HepG2 (cell line): Measurements from ENCODE around the gene ITK. TPM values are rescaled to one million over a fixed set of nuclear protein-coding genes. Genes with fewer than 3 reads are reported as not detected.

ENCODE experiments used
- ATAC-seq: fragments of 200-7000 bp; cut with Tn5 transposase; 3 replicates; pipeline ENCODE4 v1.9.1; 2020; ENCODE audit warnings: mild to moderate bottlenecking, moderate library complexity
- BruUV-seq: library from RNA; stranded (reverse); fragments of 400-500 nt; replicated peaks from 2 replicates; lab custom pipeline; 2021; lab: Mats Ljungman, UMichigan
- CTCF ChIA-PET: fragments of 300-600 bp; formaldehyde crosslinking; extraction: SDS; loops from one replicate; lab custom pipeline; 2021; ENCODE audit warnings: low total read pairs, inconsistent platforms, low intra/inter-chr PET ratio; lab: Yijun Ruan, JAX
- POLR2A ChIA-PET: fragments of 350-600 bp; sonication (Branson Sonifier 250); formaldehyde crosslinking; loops from one replicate; lab custom pipeline; 2020; ENCODE audit warnings: antibody characterized with exemption, inconsistent platforms; lab: Yijun Ruan, JAX
- DNase-seq: peaks from one replicate; pipeline ENCODE4 v3.0.0-alpha.2; 2015; ENCODE audit warnings: low spot score
- FAIRE-seq: peaks from 3 replicates; lab custom pipeline; 2011; peaks lifted over from hg19 to GRCh38; lab: Jason Lieb, UNC
- H2AFZ ChIP-seq: one replicate; pipeline ENCODE4 v1.6.1; 2011; ENCODE audit warnings: low read length, inconsistent platforms
- H3K27ac ChIP-seq: fragments of 300-600 bp; 3 replicates; pipeline ENCODE4 v1.8.0; 2011; ENCODE audit warnings: mixed run types, mild to moderate bottlenecking, mixed read lengths, low read length, inconsistent platforms; ENCODE audit not compliant: insufficient read depth; ENCODE audit errors: extremely low read length
- H3K27me3 ChIP-seq, 2 experiments: fragments of 200-600 bp in 1 of 2; 2 replicates in 1 of 2; 3 replicates in 1 of 2; pipeline versions ENCODE4 v1.6.0 to v1.8.0; 2011; ENCODE audit warnings: low read length in 2 of 2, mild to moderate bottlenecking in 2 of 2, moderate library complexity in 2 of 2, inconsistent platforms in 1 of 2; ENCODE audit not compliant: insufficient read depth in 2 of 2, control insufficient read depth in 1 of 2
- H3K36me3 ChIP-seq, 2 experiments: fragments of 200-600 bp in 1 of 2; replicated peaks in 1 of 2; 2 replicates in 1 of 2; 3 replicates in 1 of 2; pipeline versions ENCODE4 v1.5.1 to v1.8.0; 2011; ENCODE audit warnings: low read length in 2 of 2, inconsistent platforms in 1 of 2; ENCODE audit not compliant: insufficient read depth in 2 of 2, control insufficient read depth in 1 of 2
- H3K4me1 ChIP-seq: 2 replicates; pipeline ENCODE4 v1.5.1; 2012; ENCODE audit warnings: low read length, inconsistent platforms; ENCODE audit not compliant: insufficient read depth
- H3K4me2 ChIP-seq: 2 replicates; pipeline ENCODE4 v1.6.0; 2011; ENCODE audit warnings: low read depth, low read length, inconsistent platforms
- H3K4me3 ChIP-seq, 3 experiments: fragments of 200-600 bp in 1 of 3; sonication (generic), shearing (Covaris generic) in 1 of 3; replicated peaks in 1 of 3; 2 replicates each; pipeline ENCODE4 v1.5.1; 2011 to 2016; ENCODE audit warnings: low read length in 3 of 3, inconsistent platforms in 2 of 3, low read depth in 2 of 3, mild to moderate bottlenecking in 2 of 3, control low read depth in 1 of 3, mixed read lengths in 1 of 3; ENCODE audit not compliant: insufficient read depth in 1 of 3
- H3K79me2 ChIP-seq: one replicate; pipeline ENCODE4 v1.6.1; 2011; ENCODE audit warnings: low read length, inconsistent platforms; ENCODE audit not compliant: insufficient read depth
- H3K9ac ChIP-seq: 2 replicates; pipeline ENCODE4 v1.6.0; 2011; ENCODE audit warnings: mild to moderate bottlenecking, low read depth, low read length, inconsistent platforms; ENCODE audit not compliant: insufficient read depth
- H3K9me3 ChIP-seq: 2 replicates; pipeline ENCODE4 v1.5.1; 2012; ENCODE audit warnings: mild to moderate bottlenecking, low read length
- H4K20me1 ChIP-seq: 2 replicates; pipeline ENCODE4 v1.6.0; 2011; ENCODE audit warnings: inconsistent platforms, mild to moderate bottlenecking, low read length, moderate library complexity; ENCODE audit not compliant: insufficient read depth
- ARNT ChIP-seq: fragments of 450-650 bp; IDR thresholded peaks from 2 replicates; pipeline ENCODE4 v1.6.1; 2017
- ATF4 ChIP-seq, 2 experiments: fragments of 450-650 bp in 1 of 2; sonication (generic) in 1 of 2; formaldehyde crosslinking; IDR thresholded peaks; 2 replicates each; pipeline versions ENCODE4 v1.5.0 to v1.8.0; 2020 to 2022; ENCODE audit warnings: mild to moderate bottlenecking in 1 of 2, missing genetic modification reagents in 1 of 2
- CBX5 ChIP-seq: sonication (generic); formaldehyde crosslinking; IDR thresholded peaks from 2 replicates; pipeline ENCODE4 v1.4.0; 2020; ENCODE audit warnings: missing genetic modification reagents, borderline replicate concordance
- HNRNPL ChIP-seq: fragments of 200-400 bp; formaldehyde crosslinking; IDR thresholded peaks from 2 replicates; pipeline ENCODE4 v1.6.1; 2017; ENCODE audit warnings: mild to moderate bottlenecking, low read depth, low read length
- KDM4B ChIP-seq: sonication (generic); formaldehyde crosslinking; IDR thresholded peaks from 2 replicates; pipeline ENCODE4 v1.4.0; 2020; ENCODE audit warnings: missing genetic modification reagents
- TBX2 ChIP-seq: sonication (generic); formaldehyde crosslinking; IDR thresholded peaks from 2 replicates; pipeline ENCODE4 v1.5.0; 2020; ENCODE audit warnings: missing genetic modification reagents, mild to moderate bottlenecking, borderline replicate concordance
- ZNF580 ChIP-seq: IDR thresholded peaks from 2 replicates; pipeline ENCODE4 v1.6.1; 2016; ENCODE audit warnings: low read depth, borderline replicate concordance
- ZNF709 ChIP-seq: sonication (generic); formaldehyde crosslinking; IDR thresholded peaks from 2 replicates; pipeline ENCODE4 v1.5.0; 2020; ENCODE audit warnings: mild to moderate bottlenecking, missing genetic modification reagents
- ZNF713 ChIP-seq: sonication (generic); formaldehyde crosslinking; IDR thresholded peaks from 2 replicates; pipeline ENCODE4 v1.4.0; 2020; ENCODE audit warnings: mild to moderate bottlenecking, missing genetic modification reagents
- WGBS: methylation state at CpG from one replicate; pipeline ENCODE4 v1.1.6; 2017; ENCODE audit warnings: low lambda C conversion rate; 5-methylcytosine and 5-hydroxymethylcytosine counted together
- in situ Hi-C: cut with HindIII; loops from 2 replicates; pipeline ENCODE4 v1.10.0; 2017; ENCODE audit warnings: low pct_unique_long_range_greater_than_20kb; ENCODE audit not compliant: extremely low pct_ligation_motif_present
- intact Hi-C: fragments of 100-400 bp; cut with micrococcal nuclease; formaldehyde crosslinking; loops from one replicate; pipeline ENCODE4 v1.10.0; 2022; ENCODE audit not compliant: unreplicated experiment
- polyA plus RNA-seq, 8 experiments: library from polyadenylated mRNA; depleted of rRNA in 3 of 8; stranded (reverse) in 7 of 8; unstranded in 1 of 8; fragments of >200 nt; fragmentation: Illumina TruSeq in 4 of 8; extraction: Trizol in 4 of 8; gene quantifications; 2 replicates each; pipeline versions ENCODE4 v1.2.1 to v1.2.3, GENCODE V29; 2011 to 2016; ENCODE audit warnings: low read depth in 4 of 8, missing spikeins in 1 of 8, mixed read lengths in 1 of 8; ENCODE audit not compliant: insufficient read depth in 1 of 8
- total RNA-seq, 5 experiments: library from RNA; depleted of rRNA; stranded (reverse); fragments of >200 nt; fragmentation: Illumina TruSeq; extraction: Trizol; gene quantifications; 2 replicates each; pipeline ENCODE4 v1.2.3, GENCODE V29; 2016; ENCODE audit warnings: low read depth in 1 of 5
- TF ChIP-seq, protein P1 (sequence below): IDR thresholded peaks from 2 replicates; pipeline ENCODE4 v1.6.1; 2018; ENCODE audit warnings: missing genetic modification reagents, mild to moderate bottlenecking, missing compliant biosample characterization
- TF ChIP-seq, protein P2 (sequence below): sonication (generic); formaldehyde crosslinking; IDR thresholded peaks from 2 replicates; pipeline ENCODE4 v1.5.0; 2020; ENCODE audit warnings: missing genetic modification reagents

Gene ITK
- total and polyA plus RNA-seq, 2 of the 13 experiments (the other 11 are each of a cell fraction or from before 2014, with no cell fraction given), result 0.01 TPM; not detected in 1

DNA sequence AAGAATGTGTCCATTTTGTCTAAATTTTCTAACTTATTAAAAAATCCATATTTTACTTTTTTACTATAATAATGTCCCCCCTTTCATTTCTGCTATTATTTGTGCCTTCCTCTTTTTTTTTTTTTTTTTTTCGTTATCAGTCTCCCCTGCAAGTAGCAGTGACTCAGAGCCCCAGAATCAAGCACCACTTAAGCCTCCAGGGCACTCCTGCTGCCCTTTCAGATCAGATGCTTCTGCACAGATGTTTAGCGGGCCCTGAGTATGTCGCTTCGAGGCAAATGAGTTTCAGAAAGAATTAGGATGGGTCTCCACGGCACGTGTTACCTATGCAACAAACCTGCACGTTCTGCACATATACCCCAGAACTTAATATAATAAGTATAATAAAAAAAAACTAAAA lies 49.7 kb upstream of the ITK start (continued):
- TF ChIP-seq HNRNPL, result no peak
- TF ChIP-seq ZNF713, result no peak
- no peak for TF ChIP-seq ZNF709 (CRISPR knock-in tag)
- TF ChIP-seq KDM4B (CRISPR knock-in tag), result no peak
- TF ChIP-seq, all 625 proteins: peak for 0

DNA sequence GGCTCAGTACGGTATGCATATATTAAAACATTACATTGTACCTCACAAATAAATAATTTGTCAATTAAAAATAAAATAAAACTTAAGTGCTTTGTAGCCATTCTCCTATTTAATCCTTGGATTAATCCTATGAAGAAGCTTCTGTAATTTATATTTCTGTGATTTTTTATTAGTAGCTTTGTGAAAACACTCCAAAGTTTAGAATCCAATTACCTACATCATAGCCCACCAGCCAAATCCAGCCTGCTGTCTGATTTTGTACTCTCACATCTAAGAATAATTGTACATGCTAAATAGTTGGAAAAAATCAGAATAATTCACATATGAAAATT lies 48.4 kb upstream of the ITK start:
- no TSS peak for BruUV-seq
- CTCF ChIA-PET, result interaction anchor here (0.8 to 1.1 kb wide), 2 partner anchors 295 to 316 kb away, joined by 3 read pairs; no protein-coding TSS in a partner anchor
- no peak for TF ChIP-seq ARNT
- TF ChIP-seq, protein P1, sequence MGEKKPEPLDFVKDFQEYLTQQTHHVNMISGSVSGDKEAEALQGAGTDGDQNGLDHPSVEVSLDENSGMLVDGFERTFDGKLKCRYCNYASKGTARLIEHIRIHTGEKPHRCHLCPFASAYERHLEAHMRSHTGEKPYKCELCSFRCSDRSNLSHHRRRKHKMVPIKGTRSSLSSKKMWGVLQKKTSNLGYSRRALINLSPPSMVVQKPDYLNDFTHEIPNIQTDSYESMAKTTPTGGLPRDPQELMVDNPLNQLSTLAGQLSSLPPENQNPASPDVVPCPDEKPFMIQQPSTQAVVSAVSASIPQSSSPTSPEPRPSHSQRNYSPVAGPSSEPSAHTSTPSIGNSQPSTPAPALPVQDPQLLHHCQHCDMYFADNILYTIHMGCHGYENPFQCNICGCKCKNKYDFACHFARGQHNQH (CRISPR knock-in tag), result no peak
- TF ChIP-seq CBX5 (CRISPR knock-in tag), result no peak
- TF ChIP-seq ZNF580 (CRISPR knock-in tag), result no peak
- no peak for TF ChIP-seq ATF4 (CRISPR knock-in tag; IDR thresholded peaks at IDR 0.05)
- TF ChIP-seq, protein P2, sequence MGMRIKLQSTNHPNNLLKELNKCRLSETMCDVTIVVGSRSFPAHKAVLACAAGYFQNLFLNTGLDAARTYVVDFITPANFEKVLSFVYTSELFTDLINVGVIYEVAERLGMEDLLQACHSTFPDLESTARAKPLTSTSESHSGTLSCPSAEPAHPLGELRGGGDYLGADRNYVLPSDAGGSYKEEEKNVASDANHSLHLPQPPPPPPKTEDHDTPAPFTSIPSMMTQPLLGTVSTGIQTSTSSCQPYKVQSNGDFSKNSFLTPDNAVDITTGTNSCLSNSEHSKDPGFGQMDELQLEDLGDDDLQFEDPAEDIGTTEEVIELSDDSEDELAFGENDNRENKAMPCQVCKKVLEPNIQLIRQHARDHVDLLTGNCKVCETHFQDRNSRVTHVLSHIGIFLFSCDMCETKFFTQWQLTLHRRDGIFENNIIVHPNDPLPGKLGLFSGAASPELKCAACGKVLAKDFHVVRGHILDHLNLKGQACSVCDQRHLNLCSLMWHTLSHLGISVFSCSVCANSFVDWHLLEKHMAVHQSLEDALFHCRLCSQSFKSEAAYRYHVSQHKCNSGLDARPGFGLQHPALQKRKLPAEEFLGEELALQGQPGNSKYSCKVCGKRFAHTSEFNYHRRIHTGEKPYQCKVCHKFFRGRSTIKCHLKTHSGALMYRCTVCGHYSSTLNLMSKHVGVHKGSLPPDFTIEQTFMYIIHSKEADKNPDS (CRISPR knock-in tag), result no peak
- TF ChIP-seq TBX2 (CRISPR knock-in tag), result no peak
- peaks cover 24% of the 10 kb centered on the region; the same call in 1 of the 2 replicates for H3K4me1 ChIP-seq
- ATAC-seq (no peak), DNase-seq (no peak), FAIRE-seq (no peak)
- no peaks in the 10 kb centered on the region for H4K20me1 ChIP-seq
- H3K4me2 ChIP-seq, result no peak overlapping the region
- H3K9ac ChIP-seq, result no peak overlapping the region
- no peaks in the 10 kb centered on the region for H3K27me3 ChIP-seq
- H3K4me3 ChIP-seq, result no peak overlapping the region
- 7% methylated on average over 1 of the region's 1 CpG for WGBS
- H3K36me3 ChIP-seq, result no peaks in the 10 kb centered on the region
- POLR2A ChIA-PET, result interaction anchor here (2.5 kb wide), 1 partner anchor 10 kb away, joined by 10 read pairs; the partner anchor contains the start of gene MED7
- H2AFZ ChIP-seq, result no peak overlapping the region
- H3K79me2 ChIP-seq, result no peaks in the 10 kb centered on the region
- intact Hi-C loops, result loop anchor here (1.0 to 10.0 kb wide), 5 partner anchors 195 to 1517 kb away; no protein-coding TSS in a partner anchor
- in situ Hi-C loops, result loop anchor here (25.0 kb wide), 3 partner anchors 295 to 1195 kb away; no protein-coding TSS in a partner anchor
- H3K27ac ChIP-seq, result no peak overlapping the region
- no peaks in the 10 kb centered on the region for H3K9me3 ChIP-seq
